SK-N-SH (cell line): Measurements from ENCODE around the gene RBSN. TPM values are rescaled to one million over a fixed set of nuclear protein-coding genes. Genes with fewer than 3 reads are reported as not detected.

Experiments used
- CTCF ChIA-PET: fragments of 300-600, 350-600 bp; formaldehyde crosslinking; extraction: SDS; loops from one replicate; lab custom pipeline; 2021; lab: Yijun Ruan, JAX
- POLR2A ChIA-PET: fragments of 350-600 bp; sonication (Branson Sonifier 250); formaldehyde crosslinking; extraction: SDS; loops from one replicate; lab custom pipeline; 2020; ENCODE audit warnings: antibody characterized with exemption, inconsistent platforms; lab: Yijun Ruan, JAX
- DNase-seq: peaks from one replicate; pipeline ENCODE4 v3.0.0; 2012
- H2AFZ ChIP-seq: fragments of 200-600 bp; sonication (generic); 2 replicates; pipeline ENCODE4 v1.8.1; 2016; ENCODE audit warnings: antibody characterized with exemption, mild to moderate bottlenecking, low read depth
- H3F3A ChIP-seq: fragments of 200-600 bp; sonication (generic); replicated peaks from 2 replicates; pipeline ENCODE3; 2016; ENCODE audit warnings: antibody characterized with exemption, mild to moderate bottlenecking; ENCODE audit not compliant: insufficient read depth
- H3K27ac ChIP-seq, 2 experiments: fragments of 200-500 bp in 1 of 2; fragments of 200-600 bp in 1 of 2; sonication (Bioruptor generic) in 1 of 2; sonication (generic), shearing (Covaris generic) in 1 of 2; 2 replicates each; pipeline versions ENCODE4 v1.5.1 to v1.6.1; 2014 to 2016; ENCODE audit warnings: low read depth in 2 of 2, inconsistent platforms in 1 of 2, low read length in 1 of 2, mild to moderate bottlenecking in 1 of 2, mixed read lengths in 1 of 2
- H3K27me3 ChIP-seq: fragments of 200-600 bp; sonication (generic), shearing (Covaris generic); 2 replicates; pipeline ENCODE4 v1.6.1; 2016; ENCODE audit warnings: mixed run types; ENCODE audit not compliant: insufficient read depth
- H3K36me3 ChIP-seq, 2 experiments: fragments of 200-500 bp in 1 of 2; fragments of 200-600 bp in 1 of 2; sonication (Bioruptor generic) in 1 of 2; sonication (generic) in 1 of 2; replicated peaks in 1 of 2; 2 replicates each; pipeline versions ENCODE3 to v1.5.1; 2014 to 2016; ENCODE audit warnings: low read length in 1 of 2, mild to moderate bottlenecking in 1 of 2; ENCODE audit not compliant: insufficient read depth in 2 of 2, control insufficient read depth in 1 of 2
- H3K4me1 ChIP-seq, 2 experiments: fragments of 200-500 bp in 1 of 2; fragments of 200-600 bp in 1 of 2; sonication (Bioruptor generic) in 1 of 2; sonication (generic), shearing (Covaris generic) in 1 of 2; 2 replicates each; pipeline versions ENCODE4 v1.5.1 to v1.6.1; 2014 to 2016; ENCODE audit warnings: low read depth in 1 of 2, low read length in 1 of 2, mixed run types in 1 of 2; ENCODE audit not compliant: insufficient read depth in 2 of 2, control insufficient read depth in 1 of 2
- H3K4me2 ChIP-seq: fragments of 200-600 bp; sonication (generic), shearing (Covaris generic); 2 replicates; pipeline ENCODE4 v1.6.1; 2017; ENCODE audit warnings: mixed run types
- H3K4me3 ChIP-seq, 2 experiments: fragments of 200-500 bp in 1 of 2; fragments of 200-600 bp in 1 of 2; sonication (Bioruptor generic) in 1 of 2; sonication (generic), shearing (Covaris generic) in 1 of 2; 2 replicates each; pipeline versions ENCODE4 v1.5.1 to v1.8.1; 2014 to 2016; ENCODE audit warnings: low read depth in 2 of 2, inconsistent platforms in 1 of 2, low read length in 1 of 2, mild to moderate bottlenecking in 1 of 2, mixed read lengths in 1 of 2, moderate library complexity in 1 of 2
- H3K79me2 ChIP-seq: fragments of 200-600 bp; sonication (generic); 2 replicates; pipeline ENCODE4 v1.8.1; 2017; ENCODE audit warnings: mild to moderate bottlenecking; ENCODE audit not compliant: insufficient read depth
- H3K9ac ChIP-seq: fragments of 200-600 bp; sonication (generic); 2 replicates; pipeline ENCODE4 v1.6.1; 2017; ENCODE audit warnings: mixed run types
- H3K9me2 ChIP-seq: fragments of 200-600 bp; sonication (generic); 2 replicates; pipeline ENCODE4 v1.6.1; 2017; ENCODE audit warnings: mixed run types
- H3K9me3 ChIP-seq: fragments of 200-600 bp; sonication (generic); 2 replicates; pipeline ENCODE4 v1.6.1; 2017; ENCODE audit warnings: mixed run types, mild to moderate bottlenecking, moderate library complexity
- H4K20me1 ChIP-seq: fragments of 200-600 bp; sonication (generic); 2 replicates; pipeline ENCODE4 v1.6.1; 2017; ENCODE audit warnings: mild to moderate bottlenecking, mixed run types; ENCODE audit not compliant: insufficient read depth
- CTCF ChIP-seq: fragments of 200-600 bp; sonication (generic); IDR thresholded peaks from 2 replicates; pipeline ENCODE4 v1.6.1; 2017; ENCODE audit warnings: antibody characterized with exemption, mild to moderate bottlenecking, moderate library complexity
- ELF1 ChIP-seq: IDR thresholded peaks from 2 replicates; pipeline ENCODE4 v1.4.0; 2012
- EP300 ChIP-seq, 2 experiments: IDR thresholded peaks; 2 replicates each; pipeline versions ENCODE4 v1.4.0 to v1.6.1; 2012; ENCODE audit warnings: borderline replicate concordance in 1 of 2, low read depth in 1 of 2, low read length in 1 of 2
- EZH2phosphoT487 ChIP-seq: fragments of 200-600 bp; sonication (generic); IDR thresholded peaks from 2 replicates; pipeline ENCODE4 v1.6.1; 2017; ENCODE audit warnings: low read depth, mixed run types, mild to moderate bottlenecking, antibody characterized with exemption, moderate library complexity, borderline replicate concordance
- FOSL2 ChIP-seq: IDR thresholded peaks from 2 replicates; pipeline ENCODE4 v1.4.0; 2012; ENCODE audit warnings: low read depth, mild to moderate bottlenecking, moderate library complexity, borderline replicate concordance
- FOXJ3 ChIP-seq: sonication (generic); formaldehyde crosslinking; IDR thresholded peaks from 2 replicates; pipeline ENCODE4 v1.5.1; 2020; ENCODE audit warnings: mild to moderate bottlenecking, missing genetic modification reagents
- GABPA ChIP-seq: IDR thresholded peaks from 2 replicates; pipeline ENCODE4 v1.4.0; 2012; ENCODE audit warnings: low read depth, mild to moderate bottlenecking
- GATA2 ChIP-seq: sonication (generic); formaldehyde crosslinking; IDR thresholded peaks from 2 replicates; pipeline ENCODE4 v1.5.0; 2020; ENCODE audit warnings: mild to moderate bottlenecking, missing genetic modification reagents
- IRF3 ChIP-seq: fragments of 150-350 bp; IDR thresholded peaks from 2 replicates; pipeline ENCODE4 v1.6.1; 2016; ENCODE audit warnings: mild to moderate bottlenecking, low read depth, low read length
- JUND ChIP-seq: IDR thresholded peaks from 2 replicates; pipeline ENCODE4 v1.4.0; 2012
- MEF2A ChIP-seq: IDR thresholded peaks from 2 replicates; pipeline ENCODE4 v1.4.0; 2012; ENCODE audit warnings: low read depth, borderline replicate concordance
- NFIC ChIP-seq: IDR thresholded peaks from 2 replicates; pipeline ENCODE4 v1.4.0; 2012; ENCODE audit warnings: borderline replicate concordance
- NRF1 ChIP-seq: IDR thresholded peaks from 2 replicates; pipeline ENCODE4 v1.6.1; 2012; ENCODE audit warnings: low read depth, mild to moderate bottlenecking, low read length
- PBX3 ChIP-seq: IDR thresholded peaks from 2 replicates; pipeline ENCODE4; 2012
- RAD21 ChIP-seq: IDR thresholded peaks from 2 replicates; pipeline ENCODE4 v1.6.1; 2012; ENCODE audit warnings: mild to moderate bottlenecking, low read length
- RCOR1 ChIP-seq: fragments of 150-350 bp; IDR thresholded peaks from 2 replicates; pipeline ENCODE4 v1.6.1; 2017; ENCODE audit warnings: antibody characterized with exemption, low read length
- RFX5 ChIP-seq: IDR thresholded peaks from 2 replicates; pipeline ENCODE4 v1.6.1; 2012; ENCODE audit warnings: mild to moderate bottlenecking, improper control_type of control experiment, low read length
- RXRA ChIP-seq: IDR thresholded peaks from 2 replicates; pipeline ENCODE4 v1.4.0; 2012; ENCODE audit warnings: low read depth, mild to moderate bottlenecking, borderline replicate concordance
- SIN3A ChIP-seq: IDR thresholded peaks from 2 replicates; pipeline ENCODE4 v1.6.1; 2012; ENCODE audit warnings: low read depth, mild to moderate bottlenecking, low read length, moderate library complexity, borderline replicate concordance
- SMC3 ChIP-seq: IDR thresholded peaks from 2 replicates; pipeline ENCODE4 v1.6.1; 2012; ENCODE audit warnings: low read depth, low read length, improper control_type of control experiment
- TAF1 ChIP-seq: IDR thresholded peaks from 2 replicates; pipeline ENCODE4 v1.6.1; 2012; ENCODE audit warnings: low read depth, mild to moderate bottlenecking, low read length, moderate library complexity, borderline replicate concordance
- TCF12 ChIP-seq: IDR thresholded peaks from 2 replicates; pipeline ENCODE4 v1.4.0; 2012
- TEAD4 ChIP-seq: IDR thresholded peaks from 2 replicates; pipeline ENCODE4 v1.4.0; 2012; ENCODE audit warnings: mild to moderate bottlenecking, borderline replicate concordance; ENCODE audit not compliant: insufficient read depth
- WGBS: methylation state at CpG from one replicate; pipeline ENCODE4 v1.1.6; 2017; ENCODE audit warnings: low lambda C conversion rate; 5-methylcytosine and 5-hydroxymethylcytosine counted together
- polyA plus RNA-seq, 3 experiments: library from polyadenylated mRNA; depleted of rRNA; stranded (reverse); fragments of >200 nt; gene quantifications; 2 replicates each; pipeline ENCODE4 v1.2.3, GENCODE V29; 2012

RBSN gene
- polyA plus RNA-seq, 1 of the 3 experiments (the other 2 are of a cell fraction), result 4.7 TPM

GRCh38 chr3:15069441-15069840 is 29.5 kb downstream of the RBSN start:
- WGBS, result 100% methylated on average over 1 of the region's 1 CpG

GRCh38 chr3:15066467-15066866 is 32.5 kb downstream of the RBSN start:
- Histone ChIP-seq H3K9me3 (no peaks in the 10 kb centered on the region), H3K36me3 (peaks cover 7% of the 10 kb centered on the region in 2 experiments), H3F3A (no peaks in the 10 kb centered on the region), H3K27me3 (no peaks in the 10 kb centered on the region), H3K27ac (no peak overlapping the region), H2AFZ (no peak overlapping the region), H4K20me1 (no peaks in the 10 kb centered on the region), H3K4me2 (no peak overlapping the region), H3K4me1 (peaks cover 8 to 14% of the 10 kb centered on the region in 2 experiments; a peak in 2 of 4 replicates), H3K79me2 (peaks cover 27% of the 10 kb centered on the region), H3K4me3 (no peak overlapping the region), H3K9ac (no peak overlapping the region), H3K9me2 (no peaks in the 10 kb centered on the region)
- ChIA-PET POLR2A (no interaction called here), CTCF (no interaction called here)
- no peak for DNase-seq
- WGBS, result 96% methylated on average over 3 of the region's 3 CpGs
- TF ChIP-seq GATA2 (CRISPR knock-in tag) (no peak), MEF2A (no peak), PBX3 (no peak), IRF3 (no peak), SMC3 (no peak), CTCF (no peak), TEAD4 (no peak), ELF1 (no peak), RCOR1 (no peak), TCF12 (no peak), FOXJ3 (no peak), TAF1 (no peak), RAD21 (no peak), SIN3A (no peak), RFX5 (no peak), EZH2phosphoT487 (no peak), NFIC (no peak), FOSL2 (no peak)

More at GRCh38 chr3:15069441-15069840, 29.5 kb downstream of the RBSN start:
- TF ChIP-seq RAD21 (no peak), SIN3A (no peak), GABPA (no peak), EZH2phosphoT487 (no peak), RXRA (no peak), ELF1 (no peak), JUND (no peak), RFX5 (no peak), NRF1 (no peak), EP300 (IDR thresholded peaks at IDR 0.05; ENCODE audit: borderline replicate concordance in 1 of 2, low read depth in 1 of 2, low read length in 1 of 2) (no peak), PBX3 (no peak), FOXJ3 (no peak)
- H3K36me3 ChIP-seq, result peaks cover 11 to 27% of the 10 kb centered on the region in 2 experiments
- no peaks in the 10 kb centered on the region for H3K9me2 ChIP-seq
- ChIA-PET CTCF (no interaction called here), POLR2A (no interaction called here)
- no peak overlapping the region for H3K4me3 ChIP-seq
- H3K9me3 ChIP-seq, result no peaks in the 10 kb centered on the region
- no peak overlapping the region for H3K27ac ChIP-seq
- no peak overlapping the region for H3K4me2 ChIP-seq
- no peaks in the 10 kb centered on the region for H4K20me1 ChIP-seq
- no peaks in the 10 kb centered on the region for H3K4me1 ChIP-seq
- no peak for DNase-seq
- no peak overlapping the region for H2AFZ ChIP-seq
- H3K9ac ChIP-seq, result no peak overlapping the region
- H3F3A ChIP-seq, result no peaks in the 10 kb centered on the region
- H3K79me2 ChIP-seq, result peaks cover 6% of the 10 kb centered on the region
- no peaks in the 10 kb centered on the region for H3K27me3 ChIP-seq
